HG03520 (cell line): Measurements from ENCODE around the gene ZNRF3.

Source experiments
- ATAC-seq: cut with Tn5 transposase; IDR thresholded peaks from one replicate; pipeline ENCODE4 v1.9.1; 2021; ENCODE audit warnings: mild to moderate bottlenecking, moderate library complexity; ENCODE audit not compliant: unreplicated experiment

Gene ZNRF3

DNA sequence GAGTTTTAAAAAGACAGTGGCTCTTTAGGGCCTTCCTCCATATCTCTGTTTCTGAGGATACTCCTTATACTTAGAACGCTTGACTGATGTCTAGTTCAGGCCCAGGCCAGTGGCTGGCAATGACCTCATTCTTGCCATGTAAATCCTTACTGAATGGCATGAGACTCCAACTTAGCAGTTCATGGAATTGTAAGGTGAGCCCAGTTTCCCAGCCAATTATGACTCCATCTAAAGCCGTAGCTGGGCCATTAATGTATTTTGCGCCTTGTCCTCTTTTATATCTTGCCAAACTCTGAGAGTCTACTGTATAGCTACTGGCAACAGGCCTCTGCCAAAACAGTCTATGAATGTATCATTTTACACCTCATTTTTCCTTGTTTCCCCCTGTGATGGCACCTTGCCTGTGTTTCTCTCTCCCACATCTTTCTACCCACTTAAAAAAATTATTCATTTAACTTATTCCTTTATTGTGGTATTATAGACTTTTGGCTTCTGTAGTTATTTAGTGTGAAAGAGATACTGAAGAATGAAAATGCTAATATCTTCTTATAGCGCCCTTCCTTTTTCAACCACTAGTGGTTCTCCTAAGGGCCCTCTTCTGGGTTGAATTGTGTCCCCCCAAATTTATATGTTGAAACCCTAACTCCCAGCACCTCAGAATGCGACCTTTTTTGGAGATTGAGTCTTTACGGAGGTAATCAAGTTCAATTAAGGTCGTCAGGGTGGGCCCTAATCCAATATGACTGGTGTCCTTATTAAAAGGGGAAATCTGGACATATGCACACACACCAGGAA lies 67.4 kb downstream of the ZNRF3 start:
- no peak for ATAC-seq

DNA sequence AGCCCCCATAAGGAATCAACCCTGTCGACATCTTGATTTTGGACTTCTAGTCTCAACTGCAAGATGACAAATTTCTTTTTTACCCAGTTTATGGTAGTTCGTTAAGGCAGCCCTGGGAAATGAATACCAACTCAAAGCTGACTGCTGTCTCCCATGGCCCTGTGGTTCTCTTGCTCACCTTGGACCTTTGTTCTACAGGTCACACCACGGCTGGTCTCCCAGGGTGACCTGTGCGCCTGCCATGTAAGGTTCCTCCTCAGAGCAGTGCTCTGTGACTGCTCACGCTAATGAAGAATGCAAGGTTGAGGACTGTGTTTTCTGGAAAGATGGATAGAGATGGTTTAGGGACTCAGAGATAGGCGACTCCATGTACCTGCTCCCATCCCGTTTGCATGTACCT lies 68.2 kb downstream of the ZNRF3 start:
- no peak for ATAC-seq

DNA sequence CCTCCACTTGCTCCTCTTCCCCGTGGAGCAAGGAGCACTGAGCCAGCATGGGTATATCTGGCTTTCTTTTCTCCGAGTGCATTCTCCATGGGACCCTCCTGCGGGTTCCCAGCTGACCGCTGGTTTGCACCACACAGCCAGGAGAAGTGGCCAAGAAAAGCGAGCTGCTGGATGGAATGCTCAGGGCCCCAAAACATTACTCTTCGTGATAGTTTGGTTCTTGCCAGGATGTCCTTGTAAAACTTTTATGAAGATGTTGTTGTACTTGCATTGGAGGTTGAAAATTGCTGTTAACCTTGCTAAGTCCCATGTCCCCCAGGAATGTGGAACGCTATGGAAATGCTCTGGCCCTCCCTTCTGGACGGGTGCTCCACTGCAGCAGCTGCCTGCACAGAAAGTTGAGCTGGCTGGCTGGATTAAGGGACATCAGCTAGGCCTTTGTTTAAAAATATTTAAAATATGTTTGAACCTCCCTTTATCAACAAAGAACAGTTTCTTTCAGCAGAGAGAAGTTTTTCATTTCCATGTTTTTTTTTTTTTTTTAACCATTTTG lies 68.7 kb downstream of the ZNRF3 start:
- no peak for ATAC-seq

DNA sequence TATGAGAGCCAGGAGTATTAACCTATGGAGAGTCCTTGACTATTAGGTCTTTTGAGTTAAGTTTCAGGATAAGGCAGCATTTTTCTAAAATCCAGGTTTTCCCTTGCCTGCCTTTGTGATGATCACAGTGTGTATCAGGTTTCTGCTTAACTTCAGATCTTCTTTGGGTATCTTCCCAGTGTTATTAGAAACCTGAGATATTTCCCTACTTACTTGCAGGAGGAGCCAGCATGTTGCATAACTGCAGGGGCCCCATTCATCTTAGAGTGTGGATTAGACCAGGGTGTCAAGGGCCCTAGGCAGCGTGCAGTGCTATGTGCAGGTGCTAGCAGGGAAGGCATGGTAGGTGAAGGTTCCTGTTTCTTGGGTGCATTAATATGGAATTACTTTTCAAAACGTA lies 69.5 kb downstream of the ZNRF3 start:
- ATAC-seq, result no peak

DNA sequence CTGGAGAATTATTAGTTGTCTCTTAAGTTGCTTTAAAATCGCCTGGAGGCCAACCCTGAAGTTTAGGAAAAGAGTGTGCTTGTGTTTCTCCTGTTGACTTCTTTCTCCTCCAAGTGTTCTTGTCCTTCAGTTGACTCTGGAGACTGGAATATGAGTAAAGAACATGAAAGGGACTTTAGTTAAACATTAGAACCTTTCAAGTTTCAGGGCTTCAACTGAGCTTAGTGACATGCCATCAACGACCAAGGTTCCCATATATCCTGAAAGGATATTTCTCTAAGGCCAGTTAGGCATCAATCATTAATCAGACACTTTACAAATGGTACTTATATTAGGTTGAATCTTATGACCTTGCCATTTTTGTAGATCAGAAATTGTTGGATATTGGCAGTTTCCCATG lies 70.0 kb downstream of the ZNRF3 start:
- no peak for ATAC-seq

DNA sequence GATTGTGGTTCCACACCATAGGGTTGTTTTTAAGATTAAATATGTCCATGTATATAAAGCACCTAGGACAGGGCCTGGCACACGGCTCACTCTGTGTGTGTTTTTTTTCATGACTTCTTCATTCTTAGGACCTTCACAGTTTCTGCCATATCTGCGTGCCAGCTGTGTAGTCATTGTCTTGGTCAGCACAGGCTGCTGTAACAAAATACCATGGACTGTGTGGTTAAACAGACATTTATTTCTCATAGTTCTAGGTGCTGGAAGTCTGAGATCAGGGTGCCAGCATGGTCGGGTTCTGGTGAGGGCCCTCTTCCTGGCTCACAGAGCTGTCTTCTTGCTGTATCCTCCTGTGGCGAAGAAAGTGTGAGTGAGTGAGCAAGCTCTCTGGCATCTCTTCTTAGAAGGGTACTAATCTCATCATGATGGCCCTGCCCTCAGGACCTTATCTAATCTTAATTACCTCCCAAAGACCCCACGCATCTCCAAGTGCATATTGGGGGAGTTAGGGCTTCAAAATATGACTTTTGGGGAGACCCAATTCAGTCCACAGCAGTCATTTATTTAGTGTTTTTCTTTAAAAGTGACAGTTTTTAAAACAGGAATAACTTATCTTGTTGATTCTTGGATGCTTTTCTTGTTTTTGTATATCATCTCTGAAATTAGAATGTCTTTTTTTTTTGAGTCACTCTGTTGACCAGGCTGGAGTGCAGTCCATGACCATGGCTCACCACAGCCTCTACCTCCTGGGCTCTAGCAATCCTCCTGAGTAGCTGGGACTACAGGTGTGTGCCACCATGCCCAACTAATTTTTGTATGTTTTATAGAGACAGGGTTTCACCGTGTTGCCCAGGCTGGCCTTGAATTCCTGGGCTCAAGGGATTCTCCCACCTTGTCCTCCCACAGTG lies 70.9 kb downstream of the ZNRF3 start:
- no peak for ATAC-seq

DNA sequence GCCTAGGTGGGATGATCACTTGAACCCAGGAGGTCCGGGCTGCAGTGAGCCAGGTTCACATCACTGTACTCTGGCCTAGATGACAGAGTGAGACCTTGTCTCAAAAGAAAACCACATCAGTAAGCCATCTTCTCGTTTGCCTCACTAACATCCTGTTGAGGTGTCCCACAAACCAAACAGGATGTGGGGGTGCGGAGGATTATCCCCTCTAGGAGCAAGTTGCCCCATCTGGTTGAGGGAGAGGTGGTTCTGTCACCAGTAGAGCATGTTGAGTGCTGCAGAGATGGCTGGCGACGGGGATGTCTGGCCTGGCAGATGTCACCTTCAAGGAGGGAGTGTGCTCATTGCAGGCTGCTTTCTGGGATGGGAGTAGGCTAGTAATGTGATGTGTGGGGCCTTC lies 72.4 kb downstream of the ZNRF3 start:
- peak; percentile 66 for ATAC-seq

DNA sequence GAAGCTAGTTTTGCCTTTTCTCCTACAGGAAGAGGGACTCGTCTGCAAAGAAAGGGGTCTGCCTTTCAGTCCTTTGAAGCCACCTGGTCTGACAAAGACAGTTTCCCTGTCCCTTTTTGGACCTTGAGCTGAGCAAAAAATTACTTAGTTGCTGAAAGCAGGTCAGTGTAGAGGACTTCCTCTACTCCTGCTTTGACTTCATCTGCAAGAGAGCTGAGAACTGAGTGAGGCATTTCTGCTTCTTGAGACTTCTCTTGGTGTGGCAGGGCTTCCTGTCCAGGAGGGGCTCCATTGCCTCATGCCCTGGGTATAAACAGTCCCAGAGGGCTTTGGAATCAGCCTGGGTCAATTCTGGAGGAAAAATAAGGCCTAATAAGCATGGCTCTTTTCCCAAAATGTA lies 73.1 kb downstream of the ZNRF3 start:
- ATAC-seq, result no peak

DNA sequence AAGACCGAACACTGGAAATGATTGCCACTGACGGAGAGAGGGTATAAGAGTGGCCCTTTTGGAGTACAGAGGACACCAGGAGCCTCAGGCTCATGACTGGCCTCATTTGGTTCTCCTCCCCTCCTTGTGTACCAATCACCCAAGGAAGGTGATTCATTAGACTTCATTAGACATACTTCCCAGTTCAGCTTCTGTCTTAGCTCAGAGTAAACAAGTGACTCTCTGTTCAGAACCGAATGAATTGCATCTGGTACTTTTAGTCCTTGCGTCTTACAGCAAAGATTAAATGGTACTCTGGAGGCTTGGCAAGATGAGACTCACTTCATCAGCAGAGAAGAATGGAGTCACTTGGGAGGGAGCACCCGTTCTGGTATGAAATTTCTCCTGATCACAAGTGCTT lies 75.2 kb downstream of the ZNRF3 start:
- no peak for ATAC-seq

DNA sequence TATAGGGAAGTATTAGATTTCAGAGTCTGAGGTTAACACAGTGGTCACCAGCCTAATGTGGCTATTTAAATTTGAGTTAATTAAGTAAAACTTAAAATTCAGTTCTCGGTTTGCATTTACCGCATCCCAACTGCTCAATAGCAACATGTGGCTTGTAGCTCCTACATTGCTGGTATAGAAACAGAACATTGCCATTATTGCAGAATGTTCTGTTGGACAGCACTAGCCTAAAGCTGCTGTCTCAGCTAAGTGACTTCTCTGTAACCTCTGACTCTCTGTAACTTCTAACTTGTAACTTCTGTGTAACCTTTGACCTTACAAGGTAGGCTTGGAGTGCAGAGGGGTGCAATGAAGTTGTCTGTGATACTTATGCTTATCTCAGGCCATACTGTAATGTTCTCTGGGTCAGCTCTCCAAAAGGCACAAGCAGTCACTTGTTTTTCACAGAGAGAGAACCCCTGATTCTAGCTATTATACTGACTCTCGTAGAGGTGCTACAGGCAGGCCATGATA lies 78.7 kb downstream of the ZNRF3 start:
- ATAC-seq, result no peak

DNA sequence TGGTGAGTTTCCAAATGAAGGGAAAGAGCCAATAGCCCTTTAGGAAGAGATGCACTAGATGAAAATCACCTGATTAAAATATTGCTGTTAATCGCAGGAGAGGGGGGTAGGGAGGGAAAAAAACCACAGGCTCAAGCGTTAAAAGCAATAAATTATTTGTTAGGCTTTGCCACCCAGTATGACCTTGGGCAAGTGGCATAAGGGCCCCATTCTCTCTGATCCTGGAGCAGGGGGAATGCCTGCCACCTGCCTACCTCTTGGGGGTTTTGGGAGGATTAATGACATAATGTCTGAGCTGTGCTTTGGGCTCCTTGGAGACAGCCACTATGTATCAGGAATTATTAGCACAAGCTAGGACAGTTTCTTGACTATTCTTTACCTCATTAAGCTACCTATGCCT lies 80.0 kb downstream of the ZNRF3 start:
- ATAC-seq, result no peak

DNA sequence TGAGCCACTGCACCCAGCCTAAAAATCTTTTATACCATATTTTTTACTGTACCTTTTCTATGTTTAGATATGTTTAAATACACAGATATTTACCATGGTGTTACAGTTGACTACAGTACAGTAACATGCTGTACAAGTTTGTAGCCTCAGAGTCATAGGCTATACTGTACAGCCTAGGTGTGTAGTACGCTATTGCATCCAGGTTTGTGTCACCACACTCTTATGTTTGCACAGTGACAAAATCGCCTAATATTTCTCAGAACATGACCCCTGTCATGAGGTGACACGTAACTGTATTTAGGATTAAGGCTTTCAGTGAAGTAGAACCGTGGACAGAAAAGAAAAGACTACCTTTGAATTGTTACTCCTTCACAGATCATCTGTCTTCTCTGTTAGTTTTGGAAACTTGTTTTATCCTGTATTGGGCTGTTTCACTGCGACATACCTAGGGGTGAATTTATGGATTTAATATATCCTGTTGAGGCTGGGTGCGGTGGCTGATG lies 83.8 kb downstream of the ZNRF3 start:
- no peak for ATAC-seq

DNA sequence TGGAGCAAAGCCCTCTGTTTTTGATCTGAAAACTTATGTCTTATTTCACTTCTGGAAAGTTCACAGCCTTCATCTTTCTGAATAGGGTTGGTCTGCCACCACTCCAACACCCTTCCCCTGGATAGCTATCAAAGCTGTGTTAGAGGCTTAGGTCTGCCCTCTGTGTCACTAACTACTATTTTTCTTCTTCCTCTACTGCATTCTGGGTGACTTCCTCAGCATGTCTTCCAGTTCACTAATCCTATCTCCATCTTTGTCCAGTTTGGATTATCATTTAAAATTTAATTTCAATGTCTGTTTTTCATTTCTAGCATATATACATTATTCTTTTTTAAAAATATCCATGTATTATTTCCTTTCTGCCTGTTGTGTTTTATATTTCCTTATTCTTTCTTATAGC lies 84.6 kb downstream of the ZNRF3 start:
- no peak for ATAC-seq

DNA sequence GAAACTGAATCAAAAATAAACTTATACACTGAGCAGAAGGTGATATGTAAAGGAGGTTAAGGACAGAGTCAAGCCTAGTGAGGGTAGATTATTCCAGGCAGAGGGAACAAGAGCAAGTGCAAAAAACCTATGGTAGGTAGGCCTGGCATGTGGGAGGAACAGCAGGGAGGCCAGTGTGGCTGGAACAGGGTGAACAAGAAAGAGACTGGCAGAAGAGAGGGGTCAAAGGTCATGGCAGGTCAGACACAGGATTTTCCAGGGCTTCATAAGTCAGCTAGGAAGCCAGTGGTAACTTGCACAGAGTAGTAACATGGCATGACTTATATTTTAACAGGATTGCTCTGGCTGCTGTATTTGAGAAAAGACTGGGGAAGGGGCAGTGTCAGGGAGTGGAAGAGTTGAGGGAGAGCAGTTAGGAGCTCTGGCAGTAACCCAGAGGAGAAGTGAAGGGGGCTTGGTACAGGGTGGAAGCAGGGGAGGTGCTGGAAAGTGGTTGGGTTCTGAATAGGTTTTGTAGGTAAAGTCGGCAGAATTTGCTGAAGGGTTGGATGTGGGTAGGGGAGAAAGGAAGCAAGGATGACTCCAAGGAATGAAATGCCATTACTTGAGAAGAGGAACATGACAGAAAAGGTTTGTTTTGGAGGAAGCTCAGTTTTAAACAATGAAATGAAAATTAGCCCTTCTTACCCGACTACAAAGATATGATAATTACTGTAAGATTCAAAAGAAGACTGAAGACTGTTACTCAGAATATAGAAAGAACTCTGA lies 86.2 kb downstream of the ZNRF3 start:
- ATAC-seq, result no peak

DNA sequence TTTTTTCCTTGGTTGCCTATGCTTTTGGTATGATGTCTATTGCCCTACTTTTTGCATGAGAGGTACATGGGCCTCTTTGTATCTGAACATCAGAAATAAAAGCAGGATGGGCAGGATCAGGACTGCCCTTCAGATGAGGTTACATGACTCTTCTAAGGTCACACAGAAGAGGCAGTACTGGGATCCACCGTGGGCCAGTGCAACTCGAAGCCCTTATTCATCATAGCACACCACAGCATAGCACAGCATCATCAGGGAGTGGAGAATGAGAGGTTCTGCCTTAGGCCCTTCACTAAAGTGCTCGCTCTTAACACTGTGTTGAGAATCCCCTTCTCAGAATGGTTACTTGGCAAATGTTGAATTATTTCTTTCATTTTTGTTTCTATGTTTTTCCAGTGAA lies 90.0 kb downstream of the ZNRF3 start:
- no peak for ATAC-seq

DNA sequence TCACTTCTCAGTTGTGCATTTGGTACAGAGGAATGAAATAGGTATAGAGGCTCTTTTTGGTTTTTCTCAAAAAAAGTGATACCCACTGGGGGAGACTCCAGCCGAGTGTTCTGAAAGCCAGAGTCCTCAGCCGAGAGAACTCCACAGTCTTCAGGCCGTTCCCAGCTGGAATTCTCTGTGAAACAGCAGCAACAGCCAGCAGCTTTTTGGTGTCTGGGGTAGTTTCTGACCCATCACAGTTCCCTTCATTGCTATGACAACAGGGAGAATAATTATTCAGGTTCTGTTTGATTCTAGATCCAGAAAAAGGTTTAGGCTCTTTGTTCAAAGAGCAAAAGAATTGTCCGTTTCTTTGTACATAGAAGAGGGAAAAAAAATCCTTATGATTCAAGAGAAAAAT lies 93.7 kb downstream of the ZNRF3 start:
- no peak for ATAC-seq

DNA sequence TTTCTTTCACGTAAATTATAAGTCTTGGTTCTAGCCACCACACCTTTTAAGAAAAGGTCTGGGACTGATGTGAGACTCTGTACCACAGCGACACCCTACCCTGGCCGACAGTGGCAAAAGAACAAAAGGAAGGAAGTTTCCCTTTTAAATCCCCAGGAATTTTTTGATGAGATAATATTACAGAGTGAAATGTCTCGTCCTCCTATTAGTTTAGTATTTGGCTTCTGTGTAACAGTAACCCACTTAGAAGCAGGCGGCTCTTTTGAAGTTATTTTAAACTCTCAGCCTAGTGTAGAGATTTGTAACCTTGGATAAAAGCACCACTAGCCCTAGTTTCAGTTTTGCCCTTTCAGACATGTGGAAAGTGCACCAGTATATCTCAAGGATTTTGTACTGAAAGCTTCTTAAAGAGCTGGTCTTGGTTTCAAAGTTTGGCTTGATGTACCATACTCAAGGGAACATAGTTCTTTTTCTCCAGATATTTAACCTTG lies 94.2 kb downstream of the ZNRF3 start:
- ATAC-seq, result no peak

DNA sequence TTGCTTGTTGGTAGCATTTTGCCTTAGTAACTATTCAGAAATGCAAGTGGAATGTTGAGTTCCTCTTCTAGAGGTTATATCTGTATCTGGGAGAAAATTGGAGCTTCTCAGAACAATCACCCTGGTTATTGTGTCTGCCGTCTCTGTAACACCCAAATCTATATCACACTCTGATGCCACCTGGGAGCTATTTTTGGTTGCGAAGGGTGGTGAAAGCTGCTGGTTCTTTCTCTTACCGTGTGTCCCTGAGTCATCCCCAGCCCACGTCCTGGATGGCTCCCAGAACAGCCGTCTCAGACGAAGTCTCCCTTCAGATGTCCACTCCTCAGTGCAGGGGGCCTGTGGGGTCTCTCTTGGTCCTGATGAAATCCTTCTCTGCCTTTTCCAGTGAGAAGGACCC lies 94.8 kb downstream of the ZNRF3 start:
- no peak for ATAC-seq

DNA sequence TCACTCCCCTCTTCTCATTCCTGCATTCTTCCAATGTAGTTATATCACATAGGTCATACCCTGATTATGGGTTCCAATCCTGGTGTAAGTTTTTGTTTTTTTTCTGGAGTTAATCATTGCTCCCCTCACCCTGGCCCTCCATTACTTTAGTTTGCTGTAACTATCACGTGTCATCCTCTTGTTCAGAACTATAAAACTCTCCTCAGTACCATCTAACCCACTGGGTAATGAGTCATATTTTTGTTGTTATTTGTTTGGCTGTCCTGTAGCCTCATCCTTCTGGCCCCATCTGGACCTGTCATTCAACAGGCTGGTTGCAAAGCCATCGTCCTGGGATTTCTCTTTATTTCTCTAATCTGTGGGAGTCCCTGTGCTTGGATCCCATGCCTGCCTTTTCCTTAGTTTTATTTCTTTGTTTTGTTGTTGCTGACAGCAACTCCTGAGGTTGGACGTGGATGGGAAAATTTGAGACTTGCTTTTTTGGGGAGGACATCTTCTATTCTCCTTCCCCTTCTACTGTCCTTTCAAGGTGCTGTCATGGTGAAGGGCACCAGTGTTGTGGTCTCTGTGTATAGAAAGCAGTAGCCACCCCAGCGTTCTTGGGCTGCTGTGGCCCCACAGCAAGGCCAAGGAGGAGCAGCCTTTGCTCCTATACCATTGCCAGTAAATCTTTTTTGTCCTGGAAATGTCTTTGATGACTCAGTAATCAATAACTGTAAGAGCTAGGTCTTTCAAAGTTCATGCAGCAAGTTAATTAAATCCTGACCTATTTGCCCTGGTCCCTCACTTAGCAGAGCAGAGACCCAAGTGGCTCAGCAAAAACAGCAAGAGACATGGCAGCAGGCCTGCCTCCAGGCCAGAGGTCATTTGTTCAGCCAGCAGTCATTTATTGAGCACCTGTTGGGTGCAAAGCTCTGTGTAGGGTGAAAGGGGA lies 95.8 kb downstream of the ZNRF3 start:
- no peak for ATAC-seq

DNA sequence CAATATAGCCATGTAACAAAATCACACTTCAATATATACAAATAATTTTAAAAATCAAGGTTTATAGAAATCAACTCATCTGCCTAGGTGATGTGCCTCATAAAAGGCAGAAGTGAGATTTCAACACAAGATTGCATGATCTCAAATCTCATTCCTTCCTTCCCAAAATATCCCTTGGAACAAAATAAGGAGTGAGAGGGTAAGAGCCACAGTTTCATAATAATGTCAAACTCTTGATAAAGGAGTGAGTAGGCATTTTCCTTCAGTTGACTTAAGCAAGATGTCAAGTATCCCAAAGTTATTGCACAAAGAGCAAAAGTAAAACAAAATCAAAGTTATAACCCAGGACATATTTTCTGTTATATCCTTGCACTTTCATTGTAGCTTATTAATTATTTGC lies 97.0 kb downstream of the ZNRF3 start:
- ATAC-seq, result no peak
